Inflammatory macrophage (primary cell): ENCODE results near the gene ICAM1.

ENCODE experiments used
- DNase-seq, 2 donors: peaks; one replicate each; pipeline ENCODE4 v3.0.0-alpha.2; 2020 to 2022

ICAM1 gene

DNA sequence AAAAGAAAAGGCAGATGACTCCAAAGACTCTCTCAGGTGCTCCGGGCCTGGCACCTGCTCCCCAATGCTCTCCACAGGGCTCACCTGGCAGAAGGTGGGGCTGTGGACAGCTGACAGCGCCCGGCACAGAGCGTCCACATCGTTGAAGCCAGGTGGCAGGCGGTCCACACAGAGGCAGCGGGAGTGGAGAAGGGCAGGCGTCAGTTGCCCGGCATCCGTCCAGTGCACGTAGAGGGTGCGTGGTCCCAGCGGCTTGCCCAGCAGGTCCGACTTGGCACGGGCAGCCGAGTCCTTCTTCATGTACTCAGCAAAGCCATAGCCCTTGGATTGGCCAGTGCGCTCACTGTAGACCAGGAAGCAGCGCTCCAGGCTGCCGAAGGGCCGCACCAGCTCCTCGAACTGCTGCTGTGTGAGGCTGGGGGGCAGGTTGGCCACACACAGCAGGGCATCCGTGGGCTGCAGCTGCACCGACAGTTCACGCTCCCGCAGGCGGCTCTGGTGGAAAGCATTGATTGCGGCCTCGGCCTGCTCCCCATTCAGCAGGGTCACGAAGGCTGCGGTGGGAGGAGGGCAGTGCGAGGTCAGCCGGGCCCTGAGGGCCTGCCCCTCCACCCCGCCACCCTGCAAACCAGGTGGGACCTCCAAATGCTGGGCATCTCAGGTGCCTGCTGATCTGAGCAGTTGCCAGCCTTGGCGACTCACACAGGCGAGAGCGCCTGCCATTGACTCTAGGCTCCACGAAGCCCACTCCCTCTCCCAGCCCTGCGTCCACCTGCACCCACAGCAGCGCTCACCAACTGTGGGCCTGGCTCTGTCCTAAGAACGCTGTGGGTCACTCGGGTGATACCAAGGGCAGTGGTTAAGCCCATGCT lies 57.9 kb downstream of the ICAM1 start:
- DNase-seq = no peak

DNA sequence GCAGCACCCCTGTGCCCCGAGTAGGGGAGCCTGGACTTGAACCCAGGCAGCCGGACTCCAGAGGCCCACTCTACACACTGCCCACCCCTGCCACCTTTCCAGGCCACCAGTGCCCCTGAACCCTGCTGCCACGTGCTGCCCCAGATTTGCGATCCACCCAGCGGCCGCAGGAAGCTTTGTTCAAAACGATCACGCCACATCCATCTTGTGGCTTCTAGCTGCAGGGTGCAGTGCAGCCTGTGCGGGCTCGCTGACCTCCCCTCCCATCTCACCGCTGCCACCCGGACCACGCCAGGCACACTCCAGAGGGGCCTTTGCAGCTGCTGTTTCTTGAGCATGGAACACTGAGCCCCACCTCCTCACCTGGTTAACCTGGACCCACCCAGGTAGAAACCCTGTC lies 58.6 kb downstream of the ICAM1 start:
- DNase-seq = no peak

DNA sequence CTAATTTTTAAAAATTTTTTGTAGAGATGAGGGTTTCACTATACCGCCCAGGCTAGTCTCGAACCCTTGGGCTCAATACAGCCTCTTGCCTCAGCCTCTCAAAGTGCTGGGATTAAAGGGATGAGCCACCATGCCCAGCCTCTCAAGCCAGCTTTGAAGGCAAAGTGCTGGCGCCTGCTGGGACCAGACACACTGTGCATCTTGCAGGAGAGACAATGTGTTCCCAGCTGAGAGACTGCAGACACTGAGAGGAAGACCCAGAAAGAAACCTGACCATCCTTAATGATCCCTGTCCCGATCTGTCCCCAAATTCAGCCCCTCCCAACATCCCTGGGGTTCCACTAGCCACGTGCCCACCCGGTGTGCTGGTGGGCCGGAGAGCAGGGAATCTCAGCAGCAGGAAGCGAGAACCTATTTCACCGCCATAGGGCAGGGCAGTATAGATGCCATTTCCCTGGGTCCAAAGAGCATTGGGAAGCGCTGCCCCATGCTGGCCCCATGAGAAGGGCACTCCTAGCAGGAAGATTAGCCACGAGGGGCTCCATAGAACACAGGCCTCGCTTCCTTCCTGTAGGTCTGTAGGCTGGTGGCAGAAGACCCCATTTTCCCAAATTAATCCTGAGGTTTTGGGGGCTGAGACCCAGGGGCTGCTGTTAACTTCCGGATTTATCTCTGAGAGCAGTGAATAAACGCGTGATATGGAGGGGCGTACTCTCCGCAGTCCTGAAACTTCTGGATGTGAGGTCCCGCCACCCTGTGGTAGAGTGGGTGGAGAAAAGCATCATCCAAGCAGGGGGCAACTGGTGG lies 61.4 kb downstream of the ICAM1 start:
- DNase-seq = no peak

DNA sequence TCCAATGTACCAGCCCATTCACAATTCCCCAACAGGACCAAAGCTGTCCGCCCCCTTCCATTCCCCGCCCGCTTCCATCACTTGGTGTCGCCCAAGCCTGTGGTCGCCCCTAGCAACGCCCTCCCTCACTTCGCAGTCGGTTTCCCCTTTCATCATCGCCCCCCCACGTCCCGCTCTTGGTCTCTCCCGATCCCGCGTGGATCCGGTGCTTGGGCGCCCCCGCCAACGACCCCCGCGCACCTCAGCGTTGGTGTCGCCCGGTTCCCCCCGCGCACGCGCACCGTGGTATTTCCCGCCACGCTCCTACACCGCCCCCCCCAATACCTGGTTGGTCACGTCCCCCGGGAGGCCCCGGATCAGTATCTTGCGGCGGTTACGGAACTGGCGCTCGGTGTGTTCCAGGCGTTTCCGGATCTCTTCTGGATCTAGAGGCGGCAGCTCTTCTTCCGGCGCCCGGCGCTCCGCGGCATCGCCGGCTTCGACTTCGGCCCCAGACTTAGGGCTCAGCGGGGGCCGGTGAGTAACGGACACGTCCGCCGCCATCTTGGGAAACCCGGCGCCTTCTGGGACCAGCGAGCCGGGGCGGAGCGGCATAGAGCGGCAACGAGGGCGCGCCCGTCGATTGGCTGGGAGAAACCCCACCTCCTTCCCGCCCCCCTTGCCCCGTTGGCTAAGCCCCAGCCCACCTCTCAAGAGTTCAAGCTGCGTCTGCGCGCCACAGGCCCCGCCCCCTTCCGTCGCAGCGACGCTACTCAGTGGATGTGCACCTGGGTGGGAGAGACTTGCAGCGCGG lies 62.2 kb downstream of the ICAM1 start, which contains the start of gene RAVER1:
Gene RAVER1 (minus strand): TSS at position 565 of the 793 bp plus-strand sequence. CDS start 22 bp downstream, at position 543.
- DNase-seq = peak; percentile 98

DNA sequence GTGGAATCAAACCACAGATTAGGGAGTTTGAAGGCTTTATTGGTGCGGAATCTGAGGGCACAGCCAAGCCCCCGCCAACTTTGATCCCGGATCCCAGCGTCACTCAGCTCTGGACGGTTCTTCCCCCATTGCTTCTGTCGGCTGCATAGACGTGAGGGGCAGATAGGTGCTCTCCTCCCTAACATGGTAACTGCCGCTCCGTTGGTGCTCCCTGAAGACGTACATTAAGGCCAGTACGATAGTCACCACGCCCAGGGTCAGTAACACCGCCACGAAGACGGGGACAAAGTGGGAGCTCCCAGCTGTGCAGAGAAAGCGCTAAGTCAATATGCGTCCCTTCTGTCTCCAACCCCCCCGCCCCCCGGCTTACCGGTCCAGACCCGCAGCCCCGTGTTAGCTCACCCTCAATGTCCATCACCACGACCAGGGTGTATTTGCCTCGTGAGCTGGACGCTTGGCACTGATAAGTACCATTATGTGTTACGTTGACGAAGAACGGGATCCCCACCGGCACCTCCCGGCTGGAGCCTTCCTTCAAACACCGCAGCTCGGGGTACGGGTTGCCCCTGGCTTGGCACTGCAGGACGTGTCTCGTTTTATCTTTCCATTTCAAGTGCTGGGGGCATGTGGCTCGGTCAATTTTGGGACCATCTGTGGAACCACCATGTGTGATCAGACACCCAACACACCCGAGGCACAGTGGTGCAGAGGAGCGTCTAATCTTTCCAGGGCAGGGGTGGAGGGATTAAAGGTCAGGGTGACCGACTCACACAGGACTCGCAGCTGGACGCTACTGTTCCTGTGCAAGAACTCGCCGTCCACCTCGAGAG lies 63.1 kb downstream of the ICAM1 start:
- no peak for DNase-seq

DNA sequence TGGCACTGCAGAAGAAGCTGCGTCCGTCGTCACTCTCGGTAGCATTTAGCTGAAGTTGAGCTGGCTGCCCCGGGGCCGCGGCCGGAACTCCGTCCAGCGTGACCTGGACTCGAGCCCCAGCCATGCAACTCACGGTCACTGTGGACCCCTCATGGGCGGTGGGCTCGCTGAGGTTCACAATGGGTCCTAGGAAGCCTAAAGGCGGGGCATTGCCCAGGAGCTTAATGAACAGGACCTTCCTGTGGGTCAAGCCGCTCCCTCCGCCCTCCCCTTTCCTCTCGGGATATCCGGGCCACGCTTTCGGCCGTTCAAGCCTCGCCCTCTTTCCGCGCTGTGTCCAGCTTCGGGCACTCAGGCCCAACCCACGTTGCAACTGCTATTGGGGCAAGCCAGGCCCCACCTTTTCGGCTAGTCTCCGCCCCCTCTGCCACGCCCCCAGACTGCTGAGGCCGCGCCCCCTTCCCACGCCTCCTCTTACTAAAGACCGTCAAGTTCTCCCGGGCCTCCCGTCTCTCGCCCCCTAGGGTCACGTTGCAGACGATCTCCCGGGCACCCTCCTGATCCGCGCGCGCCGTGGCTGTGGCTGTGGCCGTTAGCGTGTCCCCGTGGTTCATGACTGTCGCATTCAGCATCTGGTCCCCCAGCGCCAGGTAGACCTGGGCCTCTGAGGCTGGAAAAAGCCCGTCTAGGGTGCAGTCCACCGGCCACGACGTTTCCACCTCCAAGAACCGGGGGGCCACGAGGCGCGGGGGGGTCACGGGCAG lies 63.9 kb downstream of the ICAM1 start:
- peak; percentile 59 to 72 for DNase-seq

DNA sequence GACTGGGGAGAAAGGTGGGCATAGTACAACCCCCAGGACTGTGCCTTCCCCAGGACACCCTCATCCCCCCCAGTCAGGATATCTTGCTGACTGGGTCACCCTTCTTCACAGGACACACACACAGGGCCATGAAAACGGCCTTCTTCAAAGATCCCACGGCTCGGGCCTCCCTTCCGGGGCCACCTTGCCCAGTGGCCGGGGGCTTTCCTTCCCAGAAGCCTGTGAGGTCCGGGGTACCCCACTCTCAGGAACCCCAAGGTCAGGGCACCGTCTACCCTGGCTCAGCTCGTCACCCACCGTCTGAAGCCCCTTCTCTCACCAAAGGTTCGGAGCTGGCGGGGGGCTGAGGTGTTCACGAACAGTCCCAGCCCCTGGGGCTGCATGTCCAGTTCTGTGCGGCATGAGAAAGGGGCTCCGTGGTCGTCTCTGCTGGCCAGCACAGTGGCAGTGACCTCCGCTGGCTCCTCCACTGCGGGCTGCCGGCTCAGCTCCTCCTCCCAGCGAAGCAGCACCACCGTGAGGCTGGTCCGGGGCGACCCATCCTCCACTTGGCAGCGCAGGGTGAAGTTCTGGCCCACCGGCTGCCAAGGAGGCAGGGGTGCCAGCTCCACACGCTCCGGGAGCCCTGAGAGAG lies 64.5 kb downstream of the ICAM1 start:
- DNase-seq = no peak
